GM21423 (cell line): ENCODE measurements around the gene MYOF.

ENCODE experiments used
- ATAC-seq: cut with Tn5 transposase; IDR thresholded peaks from one replicate; pipeline ENCODE4 v1.9.1; 2021; ENCODE audit warnings: mild to moderate bottlenecking, moderate library complexity; ENCODE audit not compliant: unreplicated experiment

MYOF gene

DNA sequence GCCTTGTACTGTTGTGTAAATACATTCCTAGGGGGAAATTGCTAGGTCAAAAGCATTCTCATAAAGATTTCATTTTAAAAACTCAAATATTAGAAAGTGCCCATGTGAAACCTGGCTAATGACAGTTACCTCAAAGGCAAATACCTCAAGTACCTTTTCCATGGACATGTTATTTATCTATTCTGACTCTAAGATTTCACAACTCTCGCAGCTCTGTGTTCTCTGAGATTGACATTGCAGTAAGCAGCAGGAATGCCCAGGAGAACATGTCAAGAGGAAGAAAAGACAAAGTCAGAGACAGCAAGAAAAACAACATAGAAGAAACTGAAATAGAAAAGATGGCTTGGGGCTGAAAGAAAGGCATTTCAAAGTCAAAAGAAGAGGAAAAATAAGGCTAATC, 221.0 kb downstream of the MYOF start:
- no peak for ATAC-seq

DNA sequence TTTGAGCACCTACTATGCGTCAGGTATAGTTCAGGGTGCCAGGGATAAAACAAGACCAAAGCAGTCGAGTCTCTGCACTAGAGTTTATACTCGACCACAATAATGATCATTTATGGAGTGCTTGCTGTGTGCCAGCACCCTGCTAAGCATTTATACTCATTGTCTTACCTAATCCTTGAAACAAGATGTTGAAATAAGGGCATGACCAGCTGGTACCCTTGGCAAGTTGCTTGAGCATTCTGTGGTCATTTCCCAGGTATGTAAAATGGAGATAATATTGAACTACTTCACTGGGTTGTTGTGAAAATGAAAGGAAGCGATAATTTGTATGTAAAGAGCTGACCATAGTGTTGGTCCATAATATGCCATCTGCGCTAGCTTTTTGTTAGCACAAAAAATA, 223.0 kb downstream of the MYOF start:
- no peak for ATAC-seq
